Measurements from ENCODE around the gene TNP2.
"Not testable (repeated sequence)": the region's sequence is repeated elsewhere in the genome, so short reads cannot be mapped to it uniquely, and the experiment has no call there.

The TNP2 gene

DNA sequence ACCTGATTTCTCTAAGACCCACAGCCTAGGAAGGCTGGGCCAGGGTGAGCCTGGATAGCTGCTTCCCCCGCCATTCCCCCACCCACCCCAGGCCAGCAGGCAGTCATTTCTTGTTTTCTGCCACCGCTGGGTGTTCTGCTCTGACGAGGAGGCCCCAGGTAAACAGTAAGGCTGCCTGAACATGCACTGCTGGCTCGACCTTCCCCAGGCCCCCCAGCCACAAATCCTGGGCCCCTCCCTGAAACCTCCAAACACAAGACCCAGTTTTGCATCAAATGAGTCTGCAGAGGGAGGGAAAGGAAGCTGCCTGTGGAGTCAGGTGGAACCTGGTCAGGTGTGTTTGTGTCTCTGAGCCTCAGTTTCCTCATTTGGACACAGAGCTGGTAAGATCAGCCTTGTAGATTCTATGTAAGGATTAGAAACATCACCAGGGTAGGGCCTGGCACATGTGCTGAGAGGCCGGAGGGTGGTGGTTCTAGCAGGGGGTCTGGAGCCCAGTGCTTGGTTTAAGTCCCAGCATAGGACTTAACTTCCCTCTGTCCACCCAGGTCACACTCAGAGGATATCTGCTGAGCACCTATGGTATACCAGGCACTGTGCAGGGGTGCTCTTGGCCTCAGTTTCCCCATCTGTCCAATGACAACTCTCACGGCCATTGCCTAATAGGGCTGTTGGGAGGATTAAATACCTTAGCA is 30.9 kb upstream of the TNP2 start:
- no peak for DNase-seq

- not testable (repeated sequence) for DNase-seq
Observed at GRCh38 chr16:11298950-11299547, 29.9 kb upstream of the TNP2 start.

- DNase-seq = no peak
Observed at GRCh38 chr16:11298143-11298900, 29.2 kb upstream of the TNP2 start.

DNA sequence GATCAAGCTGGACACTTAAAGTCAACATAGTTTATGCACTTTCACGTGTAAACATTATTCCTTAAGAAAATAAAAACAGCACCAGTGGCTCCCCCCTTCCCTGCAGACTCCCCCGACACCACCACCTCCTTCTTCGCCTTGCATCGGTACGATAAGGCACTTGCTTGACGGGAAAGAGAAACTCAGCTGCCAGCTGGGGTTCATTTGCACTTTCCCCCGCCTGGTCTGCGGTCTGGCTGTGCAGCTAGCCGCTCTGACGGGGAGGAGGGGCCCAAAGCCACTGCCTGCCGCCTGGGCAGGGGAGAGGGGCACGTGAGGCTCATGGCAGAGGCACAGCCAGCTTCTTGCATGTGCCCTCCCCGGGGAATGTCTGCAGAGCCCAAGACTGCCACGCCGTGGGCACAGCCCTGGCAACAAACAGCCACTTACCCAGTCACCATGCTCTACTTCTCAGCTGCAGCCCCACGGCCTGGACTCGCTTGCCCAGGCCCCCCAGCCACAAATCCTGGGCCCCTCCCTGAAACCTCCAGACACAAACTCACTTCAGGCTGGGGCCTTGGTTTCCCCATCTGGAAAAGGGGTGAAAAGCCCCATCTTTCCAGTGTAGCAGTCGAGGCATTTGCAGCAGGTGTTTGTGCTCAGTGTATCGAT is 28.5 kb upstream of the TNP2 start:
- peak; percentile 78 for DNase-seq

DNA sequence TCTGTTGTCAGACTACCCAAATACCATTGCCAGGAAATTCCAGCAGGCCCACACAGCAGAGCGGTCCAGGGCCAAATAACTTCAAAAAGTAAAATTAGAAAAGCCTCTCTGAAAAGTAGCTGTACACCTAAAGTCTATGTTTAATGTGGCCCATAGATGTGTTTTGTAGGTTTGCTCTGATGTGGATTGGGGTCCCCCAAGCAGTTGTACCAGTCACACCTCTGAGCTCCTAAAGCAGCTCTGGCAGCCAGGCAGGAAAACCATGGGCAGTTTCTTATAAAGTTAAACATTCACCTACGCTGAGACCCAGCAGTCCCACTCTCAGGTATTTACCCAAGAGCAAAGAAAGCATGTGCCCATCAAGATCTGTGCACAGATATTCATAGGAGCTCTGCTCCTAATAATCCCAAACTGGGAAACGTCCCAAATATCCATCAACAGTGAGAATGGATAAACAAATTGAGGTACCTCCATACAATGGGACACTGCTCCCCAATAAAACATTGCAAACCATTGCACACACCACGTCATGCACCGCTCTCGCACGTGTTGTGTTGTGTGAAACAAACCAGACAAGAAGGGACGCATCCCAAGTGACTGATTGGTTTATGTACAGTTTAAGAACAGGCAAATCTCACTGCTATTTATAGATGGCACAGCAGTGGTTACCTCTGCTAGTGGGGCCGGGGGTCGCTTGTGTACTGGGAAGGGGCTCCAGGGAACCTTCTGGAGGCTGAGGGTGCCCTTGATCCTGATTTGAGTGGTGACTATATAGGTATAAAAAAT is 27.8 kb upstream of the TNP2 start:
- no peak for DNase-seq

DNA sequence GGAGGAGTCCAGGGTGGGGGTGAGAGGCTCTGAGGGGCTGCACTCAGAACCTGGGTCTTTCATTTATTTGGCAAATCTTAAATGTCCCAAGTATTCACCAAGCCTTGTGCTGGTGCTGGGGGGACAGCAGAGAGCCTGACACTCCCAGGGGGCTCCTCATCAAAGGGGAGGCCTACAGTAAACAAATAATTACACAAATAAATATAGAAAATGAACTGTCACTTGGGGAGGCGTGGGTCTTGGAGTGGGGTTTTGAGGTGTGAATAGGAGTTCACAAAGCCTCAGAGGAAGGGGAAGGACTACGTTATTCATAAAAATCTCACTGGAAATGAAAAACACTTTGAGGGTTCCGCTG is 27.2 kb upstream of the TNP2 start:
- DNase-seq = no peak

DNA sequence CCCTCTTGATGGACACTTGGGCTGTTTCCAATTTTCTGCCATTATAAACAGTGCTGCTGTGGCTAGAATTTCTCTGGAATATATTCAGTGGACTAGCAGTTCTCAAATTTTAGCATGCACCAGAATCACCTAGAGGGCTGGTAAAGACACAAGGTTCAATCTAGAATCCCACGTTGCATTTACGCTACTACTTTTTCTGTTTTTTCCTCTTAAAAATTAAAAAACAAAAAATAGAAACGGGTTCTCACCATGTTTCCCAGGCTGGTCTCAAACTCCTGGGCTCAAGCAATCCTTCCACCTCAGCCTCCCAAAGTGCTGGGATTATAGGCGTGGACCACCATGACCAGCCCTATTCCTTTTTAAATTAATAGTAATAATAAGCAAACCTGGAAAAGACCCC is 26.5 kb upstream of the TNP2 start:
- DNase-seq = no peak

DNA sequence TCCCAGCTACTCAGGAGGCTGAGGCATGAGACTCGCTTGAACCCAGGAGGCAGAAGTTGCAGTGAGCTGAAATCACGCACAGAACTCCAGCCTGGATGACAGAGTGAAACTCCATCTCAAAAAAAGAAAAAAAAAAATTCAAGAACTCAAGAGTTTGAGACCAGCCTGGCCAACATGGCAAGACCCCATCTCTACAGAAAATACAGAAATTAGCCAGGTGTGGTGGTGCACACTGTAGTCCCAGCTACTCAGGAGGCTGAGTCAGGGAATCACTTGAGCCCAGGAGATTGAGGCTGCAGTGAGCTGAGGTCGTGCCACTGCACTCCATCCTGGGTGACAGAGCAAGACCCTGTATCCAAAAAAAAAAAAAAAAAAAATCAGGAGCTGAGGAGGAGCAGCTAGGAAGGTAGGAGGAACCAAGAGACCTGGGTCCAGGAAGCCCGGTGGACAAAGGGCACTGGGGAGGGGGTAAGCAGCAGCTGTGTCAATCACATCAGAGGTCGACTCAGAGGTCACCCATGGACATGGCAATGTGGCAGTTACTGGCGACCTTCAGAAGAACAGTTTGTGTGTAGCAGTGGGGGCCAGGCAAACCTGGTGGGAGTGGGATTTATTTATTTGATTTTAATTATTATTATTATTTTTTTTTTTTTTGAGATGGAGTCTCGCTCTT is 23.1 kb upstream of the TNP2 start:
- DNase-seq = no peak

- DNase-seq = no peak
Observed at GRCh38 chr16:11291091-11291703, 22.1 kb upstream of the TNP2 start.

DNA sequence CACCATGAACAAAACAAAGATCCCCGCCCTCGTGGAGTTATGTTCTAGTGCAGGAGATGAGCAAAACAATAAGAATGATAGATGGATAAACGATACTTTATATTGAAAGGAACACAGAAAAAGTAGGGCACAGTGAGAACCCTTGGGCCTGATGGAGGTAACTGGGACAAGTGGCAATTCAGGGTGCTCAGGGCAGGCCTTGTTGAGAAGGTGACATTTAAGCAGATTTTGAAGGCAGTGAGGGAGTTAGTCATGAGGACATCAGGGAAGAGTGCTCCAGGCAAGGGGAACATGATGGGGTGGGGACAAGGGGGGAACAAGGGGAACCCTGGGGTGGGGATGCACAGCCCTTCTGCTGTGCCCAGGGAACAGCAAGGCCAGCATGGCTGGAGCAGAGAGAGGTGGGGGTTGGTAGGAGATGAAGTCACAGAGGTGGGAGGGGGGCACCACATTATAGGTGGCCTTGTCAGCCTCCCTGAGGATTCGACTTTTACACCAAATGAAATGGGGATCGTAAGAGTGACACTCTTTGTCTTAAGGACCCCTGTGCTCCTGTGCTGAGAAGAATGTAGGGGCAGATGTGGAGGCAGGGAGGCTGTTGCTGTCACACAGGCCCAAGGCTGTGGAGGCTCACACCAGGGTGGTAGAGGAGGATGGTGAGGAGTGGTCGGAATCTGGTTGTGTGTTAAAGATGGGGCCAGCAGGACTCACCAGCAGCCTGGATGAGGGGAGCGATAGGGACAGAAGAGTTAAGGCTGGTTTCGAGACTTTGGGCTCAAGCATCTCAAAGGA is 21.2 kb upstream of the TNP2 start:
- no peak for DNase-seq

- DNase-seq = not testable (repeated sequence)
Observed at GRCh38 chr16:11289696-11290095, 20.6 kb upstream of the TNP2 start.

- DNase-seq = no peak
Observed at GRCh38 chr16:11289202-11289601, 20.1 kb upstream of the TNP2 start.

- DNase-seq = no peak
Observed at GRCh38 chr16:11285842-11286241, 16.7 kb upstream of the TNP2 start.

GRCh38 chr16:11283820-11284248 is 14.7 kb upstream of the TNP2 start:
- no peak for DNase-seq

DNA sequence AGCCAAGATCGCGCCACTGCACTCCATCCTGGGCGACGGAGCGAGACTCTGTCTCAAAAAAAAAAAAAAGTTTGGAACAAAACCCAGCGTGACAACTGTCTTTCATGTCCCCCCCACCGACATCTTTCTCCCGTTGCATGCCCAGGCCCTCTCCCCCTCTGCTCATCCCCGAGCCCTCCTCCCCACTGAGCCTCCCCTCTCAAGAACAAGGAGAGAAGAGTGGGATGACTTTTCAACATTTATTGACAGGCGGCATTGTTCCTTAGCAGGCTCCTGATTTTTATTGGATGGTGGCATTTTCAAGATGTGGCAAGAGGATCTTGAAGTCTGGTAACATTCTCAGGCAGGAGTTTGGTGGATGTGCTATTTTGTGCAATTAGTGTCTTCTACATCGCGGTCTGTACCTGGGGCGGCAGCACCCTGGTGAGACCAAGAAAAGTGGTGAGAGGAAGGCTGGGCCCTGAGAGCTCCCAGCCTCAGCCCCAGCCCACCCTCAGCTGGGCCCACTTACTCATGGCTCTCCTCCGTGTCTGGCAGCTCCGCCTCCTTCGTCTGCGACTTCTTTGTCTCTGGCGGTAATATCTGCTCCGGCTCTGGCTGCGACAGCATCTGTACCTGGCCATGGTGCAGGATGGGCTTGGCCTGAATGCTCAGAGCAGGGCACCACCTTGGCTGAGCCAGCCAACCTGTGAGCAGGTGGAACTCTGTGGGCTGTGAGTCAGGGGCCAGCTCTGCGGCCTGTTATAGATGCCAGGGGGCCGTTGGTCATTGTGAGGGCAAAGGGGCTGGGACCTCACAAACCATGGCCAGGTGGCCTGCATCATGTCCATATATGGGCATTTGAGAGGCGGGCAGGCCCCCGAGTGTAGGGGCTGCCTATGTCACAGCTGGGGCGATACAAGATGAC is 11.7 kb upstream of the TNP2 start, which contains the start of gene PRM1:
TSS of gene PRM1 (minus strand) at position 715 of the 907 bp plus-strand sequence. CDS start at position 623, 92 bp downstream.
- no peak for DNase-seq

GRCh38 chr16:11278681-11279628 is 9.8 kb upstream of the TNP2 start:
- DNase-seq = no peak

DNA sequence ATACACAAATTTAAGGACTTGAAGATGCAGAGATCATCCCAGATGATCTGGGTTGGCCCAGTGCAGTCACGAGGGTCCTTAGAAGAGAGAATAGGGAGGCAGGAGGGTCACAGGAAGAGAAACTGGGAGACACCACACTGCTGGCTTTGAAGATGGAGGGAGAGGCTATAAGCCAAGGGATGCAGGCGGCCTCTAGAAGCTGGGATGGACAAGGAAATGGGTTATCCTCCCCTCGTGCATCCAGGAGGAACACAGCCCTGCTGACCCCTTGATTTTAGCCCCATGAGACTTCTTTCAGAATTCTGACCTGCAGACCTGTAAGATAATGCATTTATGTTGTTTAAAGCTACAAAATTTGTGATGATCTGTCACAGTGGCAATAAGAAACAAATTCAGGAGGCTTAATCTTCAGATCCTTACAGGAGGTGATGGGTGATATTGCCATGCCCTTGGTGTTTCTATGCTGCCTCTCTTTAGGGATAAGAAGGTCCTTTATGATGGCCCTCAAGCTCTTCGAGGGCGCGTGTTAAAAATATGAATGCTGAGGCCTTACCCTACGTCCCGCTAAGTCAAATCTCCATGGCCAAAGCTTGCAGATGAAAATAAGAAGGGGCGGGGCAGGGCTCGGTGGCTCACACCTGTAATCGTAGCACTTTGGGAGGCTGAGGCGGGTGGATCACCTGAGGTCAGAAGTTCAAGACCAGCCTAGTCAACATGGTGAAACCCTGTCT is 8.6 kb upstream of the TNP2 start:
- no peak for DNase-seq

Data from stimulated activated CD8-positive, alpha-beta memory T cell treated with anti-CD3 and anti-CD28 coated beads, Interleukin-4, amount 100 ng/mL, for 48 hours (primary cell).